Endothelial cell of umbilical vein (primary cell): ENCODE results near the gene PNPLA6.

Experiments
- EZH2 ChIP-seq: IDR thresholded peaks from 2 replicates; pipeline ENCODE4 v1.6.1; 2012; ENCODE audit warnings: borderline replicate concordance, low read depth, mild to moderate bottlenecking, moderate library complexity, low read length, inconsistent platforms; ENCODE audit not compliant: severe bottlenecking
- POLR2A ChIP-seq: IDR thresholded peaks from 2 replicates; pipeline ENCODE4 v1.6.1; 2012; ENCODE audit warnings: low read depth, mild to moderate bottlenecking, control low read depth, low read length
- TF ChIP-seq, protein P1 (sequence below), 2 donors: IDR thresholded peaks; 1 replicate in 1 of 2; 2 replicates in 1 of 2; pipeline ENCODE4 v1.5.1; 2011; ENCODE audit warnings: low read length in 2 of 2, mild to moderate bottlenecking in 2 of 2, moderate library complexity in 2 of 2, control low read depth in 1 of 2, inconsistent platforms in 1 of 2, low read depth in 1 of 2; ENCODE audit not compliant: insufficient read depth in 1 of 2; ENCODE audit errors: extremely low read depth in 1 of 2

DNA sequence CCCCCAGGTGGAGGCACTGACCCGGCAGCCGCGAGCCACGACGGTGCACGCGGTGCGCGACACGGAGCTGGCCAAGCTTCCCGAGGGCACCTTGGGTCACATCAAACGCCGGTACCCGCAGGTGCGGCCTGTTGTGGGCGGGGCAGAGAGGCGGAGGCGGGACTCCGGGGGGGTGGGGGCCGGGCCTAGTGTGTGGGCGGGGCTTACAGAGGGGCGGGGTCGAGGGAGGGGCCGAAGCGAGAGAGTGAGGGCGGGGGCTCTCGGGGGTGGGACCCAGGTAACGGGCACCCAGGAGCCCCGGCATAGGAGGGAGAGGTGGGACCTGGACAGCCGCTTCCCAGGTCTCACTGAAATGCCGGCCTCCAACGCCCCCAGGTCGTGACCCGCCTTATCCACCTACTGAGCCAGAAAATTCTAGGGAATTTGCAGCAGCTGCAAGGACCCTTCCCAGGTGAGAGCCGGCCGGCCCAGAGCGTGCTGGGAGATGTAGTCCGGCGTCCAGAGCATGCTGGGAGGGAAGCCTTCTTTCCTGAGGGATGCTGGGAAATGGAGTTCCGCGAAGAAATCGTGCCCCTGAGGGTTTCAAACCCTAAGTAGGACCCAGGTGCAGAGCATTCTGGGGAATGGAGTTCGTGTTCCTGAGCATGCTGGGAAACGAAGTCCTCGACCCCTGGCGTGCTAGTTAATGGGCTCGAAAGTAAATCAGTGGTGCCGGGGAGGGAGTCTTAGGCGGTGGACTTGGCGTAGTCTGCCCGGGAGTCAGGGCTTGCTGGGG, 15.7 kb downstream of the PNPLA6 start:
- TF ChIP-seq, protein P1, sequence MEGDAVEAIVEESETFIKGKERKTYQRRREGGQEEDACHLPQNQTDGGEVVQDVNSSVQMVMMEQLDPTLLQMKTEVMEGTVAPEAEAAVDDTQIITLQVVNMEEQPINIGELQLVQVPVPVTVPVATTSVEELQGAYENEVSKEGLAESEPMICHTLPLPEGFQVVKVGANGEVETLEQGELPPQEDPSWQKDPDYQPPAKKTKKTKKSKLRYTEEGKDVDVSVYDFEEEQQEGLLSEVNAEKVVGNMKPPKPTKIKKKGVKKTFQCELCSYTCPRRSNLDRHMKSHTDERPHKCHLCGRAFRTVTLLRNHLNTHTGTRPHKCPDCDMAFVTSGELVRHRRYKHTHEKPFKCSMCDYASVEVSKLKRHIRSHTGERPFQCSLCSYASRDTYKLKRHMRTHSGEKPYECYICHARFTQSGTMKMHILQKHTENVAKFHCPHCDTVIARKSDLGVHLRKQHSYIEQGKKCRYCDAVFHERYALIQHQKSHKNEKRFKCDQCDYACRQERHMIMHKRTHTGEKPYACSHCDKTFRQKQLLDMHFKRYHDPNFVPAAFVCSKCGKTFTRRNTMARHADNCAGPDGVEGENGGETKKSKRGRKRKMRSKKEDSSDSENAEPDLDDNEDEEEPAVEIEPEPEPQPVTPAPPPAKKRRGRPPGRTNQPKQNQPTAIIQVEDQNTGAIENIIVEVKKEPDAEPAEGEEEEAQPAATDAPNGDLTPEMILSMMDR (IDR thresholded peaks at IDR 0.05; ENCODE audit: extremely low read depth in 1 of 2, insufficient read depth in 1 of 2, low read depth in 1 of 2, low read length in 2 of 2) = no peak
- no peak for TF ChIP-seq POLR2A
- no peak for TF ChIP-seq EZH2
